Right hindlimb (tissue), 1 donor: Measurements from ENCODE around the gene DENND5A.
"Not testable (repeated sequence)": the region's sequence is repeated elsewhere in the genome, so short reads cannot be mapped to it uniquely, and the experiment has no call there.

Experiments used
- DNase-seq: peaks from one replicate; pipeline ENCODE4 v3.0.0-alpha.2; 2018

DENND5A gene

GRCh38 chr11:9172389-9172788 lies 92.8 kb downstream of the DENND5A start:
- no peak for DNase-seq

DNA sequence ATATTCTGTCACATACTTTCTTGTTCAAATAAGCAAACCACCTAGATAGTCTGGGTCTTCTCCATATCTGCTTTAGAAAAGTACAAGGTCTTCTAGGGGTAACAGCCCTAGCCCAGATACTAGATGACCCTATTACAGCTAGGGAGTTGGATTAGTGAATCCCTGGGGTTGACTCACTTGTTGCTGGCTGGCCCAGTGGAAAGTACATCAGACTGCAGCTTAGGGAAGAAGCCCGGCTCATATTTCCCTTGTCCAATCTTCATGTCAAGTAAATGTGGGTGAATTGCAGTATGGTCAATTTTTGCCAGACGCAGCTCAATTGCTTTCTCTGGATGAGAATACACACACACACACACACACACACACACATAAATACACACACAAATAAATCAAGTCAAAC lies 94.7 kb downstream of the DENND5A start:
- DNase-seq = no peak

DNA sequence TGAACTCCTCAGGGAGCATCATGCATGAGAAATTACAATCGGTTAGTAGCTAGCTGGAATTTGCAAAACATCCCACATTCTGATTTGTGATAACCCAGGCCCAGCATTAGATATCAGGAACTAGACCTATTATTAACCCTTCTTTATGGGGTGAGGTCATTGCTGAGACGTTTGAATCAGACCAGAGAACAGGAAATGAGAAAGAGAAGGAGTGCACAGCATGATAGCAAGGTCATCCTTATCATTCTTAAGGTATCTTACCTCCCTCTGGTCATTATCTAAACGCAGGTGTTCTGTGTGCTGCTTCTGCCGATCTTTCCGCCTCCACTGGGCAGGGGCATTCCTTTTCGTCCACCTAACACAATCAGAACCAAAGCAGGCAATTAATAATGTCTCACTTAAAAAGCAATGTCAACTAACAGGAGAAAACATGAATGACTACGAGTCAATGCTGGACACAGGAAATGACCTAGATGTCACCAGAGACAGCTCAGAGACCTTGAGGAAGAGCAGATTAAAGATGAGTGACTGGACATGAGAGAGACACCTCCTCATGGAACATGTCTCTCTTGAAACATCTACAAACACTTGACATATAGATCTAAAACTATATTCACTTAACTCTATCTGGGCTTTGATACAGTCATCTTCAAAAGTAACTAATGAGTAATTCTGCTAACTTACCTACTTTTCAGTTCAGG lies 95.4 kb downstream of the DENND5A start:
- no peak for DNase-seq

- DNase-seq = not testable (repeated sequence)
Observed at GRCh38 chr11:9161991-9162390, 103.2 kb downstream of the DENND5A start.

DNA sequence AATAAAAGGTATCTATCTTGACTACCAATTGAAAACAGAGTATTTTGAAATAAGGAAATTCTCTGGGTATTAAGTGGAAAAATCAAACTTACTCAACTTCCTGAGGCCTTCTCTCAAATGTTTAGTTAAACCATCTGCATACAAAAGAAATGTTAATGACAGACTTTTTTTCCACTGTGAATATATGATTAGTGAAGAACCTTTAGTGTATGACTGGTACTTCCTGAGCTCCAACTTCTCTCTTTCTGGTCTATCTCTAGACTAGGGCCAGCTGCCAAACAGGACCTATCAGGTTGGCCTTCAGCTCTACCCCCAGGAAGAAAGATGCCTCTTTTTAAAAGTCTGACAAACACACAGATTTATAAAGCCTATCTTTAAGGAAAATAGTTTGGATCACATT lies 105.0 kb downstream of the DENND5A start:
- DNase-seq = no peak

DNA sequence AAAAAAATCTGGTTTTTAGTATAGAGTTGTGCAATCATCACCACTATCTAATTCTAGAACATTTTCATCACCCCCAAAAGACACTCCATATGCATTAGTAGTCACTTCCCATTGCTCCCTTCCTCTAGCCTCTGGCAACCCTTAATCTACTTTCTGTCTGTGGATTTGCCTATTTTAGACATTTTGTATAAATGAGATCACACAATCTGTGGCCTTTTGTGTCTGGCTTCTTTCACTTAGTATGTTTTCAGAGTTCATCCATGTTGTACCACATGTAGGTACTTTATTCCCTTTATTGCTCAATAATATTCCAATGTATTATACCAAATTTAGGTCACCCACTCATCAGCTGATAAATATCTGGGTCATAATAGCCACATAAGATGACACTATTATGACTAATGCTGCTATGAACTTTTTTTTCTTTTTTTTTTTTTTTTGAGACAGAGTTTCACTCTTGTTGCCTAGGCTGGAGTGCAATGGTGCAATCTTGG lies 106.2 kb downstream of the DENND5A start:
- no peak for DNase-seq

- DNase-seq = no peak
Observed at GRCh38 chr11:9155930-9156329, 109.2 kb downstream of the DENND5A start.

DNA sequence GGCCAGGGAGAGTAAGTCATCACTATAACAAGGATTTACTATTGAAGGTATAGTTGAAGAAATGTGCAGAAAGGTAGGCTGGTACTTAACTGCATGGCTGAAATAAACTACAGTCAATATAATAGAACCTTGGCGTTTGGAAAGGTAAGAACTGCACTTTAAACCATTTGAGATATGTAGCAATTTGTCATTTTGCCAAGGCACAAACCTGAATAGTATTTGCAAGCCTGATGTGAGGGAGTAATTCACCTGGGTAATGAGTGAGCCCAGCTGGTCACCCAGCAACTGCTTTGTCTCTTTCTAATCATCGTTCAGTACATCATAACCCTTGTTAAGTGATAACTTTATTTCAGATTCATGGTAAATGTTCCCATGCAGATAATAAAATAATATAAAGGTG lies 111.5 kb downstream of the DENND5A start:
- DNase-seq = no peak

DNA sequence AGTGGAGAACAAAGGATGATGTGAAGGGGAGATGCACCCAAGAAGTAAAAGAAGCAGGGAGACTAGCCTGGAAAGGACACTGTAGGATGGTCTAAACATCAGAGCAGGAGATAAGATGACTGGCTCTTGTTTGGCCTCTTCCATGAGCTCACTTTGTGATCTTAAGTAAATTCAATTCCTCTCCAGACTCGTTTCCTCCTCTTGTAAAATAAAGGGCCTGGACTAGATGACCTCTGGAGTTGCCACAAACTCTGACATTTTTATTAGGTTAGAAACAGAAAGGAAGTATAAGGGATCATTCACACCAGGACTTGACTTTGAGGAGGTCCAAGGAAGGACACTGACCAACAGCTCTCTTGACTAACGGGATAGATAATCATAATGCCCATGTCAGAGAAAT lies 113.5 kb downstream of the DENND5A start:
- no peak for DNase-seq

DNA sequence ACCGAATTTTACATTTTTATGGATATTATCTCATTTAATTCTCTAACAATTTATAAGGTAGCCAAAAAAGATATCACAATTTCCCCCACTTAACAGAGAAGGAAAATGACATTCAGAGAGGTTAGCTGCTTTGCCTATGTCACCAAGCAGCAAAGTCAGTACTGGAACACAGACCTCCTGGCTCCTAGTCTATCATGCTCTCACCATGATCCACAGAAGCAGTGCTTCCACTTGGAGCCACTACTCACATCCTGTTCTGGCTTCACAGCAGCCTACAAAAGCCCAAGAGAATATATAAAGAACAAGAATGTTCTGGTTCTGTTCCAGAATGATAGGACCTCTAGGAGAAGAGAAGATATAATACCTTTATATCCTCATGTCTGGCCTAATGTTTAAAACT lies 114.2 kb downstream of the DENND5A start:
- no peak for DNase-seq

DNA sequence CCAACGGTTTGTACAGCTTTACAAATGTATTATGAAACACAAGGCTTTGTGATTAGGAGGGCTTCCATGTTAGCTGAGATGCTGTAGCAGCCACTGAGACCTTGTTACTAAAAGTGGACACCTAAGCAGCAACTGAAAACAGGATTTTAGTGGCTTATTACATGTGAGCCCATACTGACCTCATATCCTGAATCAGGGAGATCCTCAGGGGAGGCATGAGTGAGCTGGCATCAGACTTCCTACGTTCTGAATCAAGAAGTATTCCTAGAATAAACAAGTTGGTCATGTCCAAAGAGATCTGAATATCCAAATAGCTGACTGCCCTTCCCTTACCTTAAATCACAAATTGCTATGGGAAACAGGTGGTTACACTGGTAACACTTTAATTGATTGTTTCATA lies 114.6 kb downstream of the DENND5A start:
- DNase-seq = no peak

GRCh38 chr11:9148727-9149126 lies 116.4 kb downstream of the DENND5A start:
- no peak for DNase-seq

GRCh38 chr11:9148035-9148434 lies 117.1 kb downstream of the DENND5A start:
- no peak for DNase-seq

GRCh38 chr11:9146477-9146876 lies 118.7 kb downstream of the DENND5A start:
- DNase-seq = no peak

GRCh38 chr11:9145283-9145682 lies 119.9 kb downstream of the DENND5A start:
- no peak for DNase-seq

DNA sequence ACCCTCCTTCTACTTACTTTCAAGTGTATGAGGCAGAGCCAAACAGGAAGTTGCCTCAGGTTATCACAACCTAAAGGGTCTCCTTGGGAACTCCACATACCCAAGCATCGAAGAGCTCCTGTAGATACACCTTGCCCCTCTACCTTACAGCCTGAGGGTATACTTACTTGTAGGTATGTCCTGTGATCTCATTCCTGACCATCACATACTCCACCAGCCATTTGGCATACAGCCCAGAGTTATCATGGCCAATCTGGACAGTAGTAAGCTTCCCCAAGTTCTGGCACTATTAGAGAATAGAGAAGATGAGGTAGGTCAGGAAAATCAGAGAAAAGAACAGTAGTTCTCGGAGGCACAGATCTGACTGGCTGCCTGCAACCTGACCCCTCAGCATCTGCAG lies 120.3 kb downstream of the DENND5A start:
- no peak for DNase-seq

- no peak for DNase-seq
Observed at GRCh38 chr11:9143721-9144120, 121.4 kb downstream of the DENND5A start.

DNA sequence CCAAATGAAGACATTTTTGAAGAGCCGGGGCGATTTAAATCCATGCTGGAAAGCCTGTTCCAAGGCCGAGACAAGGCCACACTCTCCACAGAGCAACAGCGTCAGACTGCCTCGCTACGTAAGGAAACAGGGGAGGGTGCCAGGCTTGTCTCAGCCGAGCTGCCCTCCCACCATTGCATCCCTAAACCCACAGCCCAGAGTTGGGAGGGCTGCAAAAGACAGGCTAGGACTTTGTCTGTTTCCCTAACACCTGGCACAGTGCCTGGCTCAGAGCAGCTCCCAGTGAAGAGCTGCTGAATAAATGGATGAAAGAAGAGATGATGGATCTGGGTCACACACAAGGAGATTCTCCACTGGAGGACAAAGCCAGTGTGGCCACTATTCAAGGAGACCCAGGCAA lies 122.4 kb downstream of the DENND5A start:
- DNase-seq = no peak

DNA sequence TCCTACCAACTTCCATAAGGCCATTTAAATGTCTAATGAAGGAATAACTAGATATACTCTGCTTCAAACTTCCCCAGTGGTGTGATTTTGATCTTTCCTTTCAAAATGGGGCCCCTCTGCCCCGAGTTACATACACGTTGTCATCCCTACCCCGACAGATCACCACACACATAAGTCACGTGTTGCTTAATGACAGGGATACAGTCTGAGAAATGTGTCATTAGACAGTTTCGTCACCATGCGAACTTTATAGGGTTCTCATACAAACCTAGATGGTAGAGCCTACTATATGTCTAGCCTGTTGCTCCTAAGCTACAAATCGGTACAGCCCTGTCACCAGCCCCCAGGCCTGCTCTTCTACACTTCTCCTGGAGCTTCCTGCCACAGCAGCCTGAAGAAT lies 124.0 kb downstream of the DENND5A start:
- no peak for DNase-seq

DNA sequence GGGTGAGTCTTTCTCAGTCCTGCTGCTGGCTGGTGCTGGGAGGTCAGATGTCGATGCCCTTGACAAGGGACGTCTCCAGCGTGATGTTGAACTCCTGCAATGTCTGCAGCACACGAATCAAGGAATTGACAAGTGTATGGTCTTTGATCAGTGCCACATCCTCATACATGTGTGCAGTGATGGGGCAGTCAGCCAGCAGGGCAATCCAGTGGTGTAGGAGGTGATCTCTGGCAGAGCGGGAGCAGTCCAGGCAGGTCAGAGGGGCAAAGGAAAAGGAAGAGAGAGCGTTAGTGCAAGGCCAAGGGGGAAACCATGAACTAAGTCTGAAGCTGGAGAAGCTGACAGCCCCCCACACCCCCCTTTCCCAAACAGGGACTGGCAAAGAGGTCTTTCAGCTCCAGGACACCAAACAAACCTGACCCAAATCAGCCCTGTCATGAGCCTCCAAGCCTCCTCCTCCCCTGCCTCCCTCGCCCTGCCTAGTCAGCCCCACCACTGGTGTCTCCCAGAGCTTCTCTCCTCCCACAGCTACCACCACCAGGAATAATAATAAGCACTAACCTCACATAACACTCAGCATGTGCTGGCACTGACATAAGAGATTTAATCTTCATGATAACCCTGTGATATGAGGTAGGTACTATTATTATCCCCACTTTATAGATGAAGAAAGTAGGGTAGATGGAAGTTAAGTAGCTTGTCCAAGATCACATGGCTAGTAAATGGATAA lies 125.4 kb downstream of the DENND5A start:
- no peak for DNase-seq

DNA sequence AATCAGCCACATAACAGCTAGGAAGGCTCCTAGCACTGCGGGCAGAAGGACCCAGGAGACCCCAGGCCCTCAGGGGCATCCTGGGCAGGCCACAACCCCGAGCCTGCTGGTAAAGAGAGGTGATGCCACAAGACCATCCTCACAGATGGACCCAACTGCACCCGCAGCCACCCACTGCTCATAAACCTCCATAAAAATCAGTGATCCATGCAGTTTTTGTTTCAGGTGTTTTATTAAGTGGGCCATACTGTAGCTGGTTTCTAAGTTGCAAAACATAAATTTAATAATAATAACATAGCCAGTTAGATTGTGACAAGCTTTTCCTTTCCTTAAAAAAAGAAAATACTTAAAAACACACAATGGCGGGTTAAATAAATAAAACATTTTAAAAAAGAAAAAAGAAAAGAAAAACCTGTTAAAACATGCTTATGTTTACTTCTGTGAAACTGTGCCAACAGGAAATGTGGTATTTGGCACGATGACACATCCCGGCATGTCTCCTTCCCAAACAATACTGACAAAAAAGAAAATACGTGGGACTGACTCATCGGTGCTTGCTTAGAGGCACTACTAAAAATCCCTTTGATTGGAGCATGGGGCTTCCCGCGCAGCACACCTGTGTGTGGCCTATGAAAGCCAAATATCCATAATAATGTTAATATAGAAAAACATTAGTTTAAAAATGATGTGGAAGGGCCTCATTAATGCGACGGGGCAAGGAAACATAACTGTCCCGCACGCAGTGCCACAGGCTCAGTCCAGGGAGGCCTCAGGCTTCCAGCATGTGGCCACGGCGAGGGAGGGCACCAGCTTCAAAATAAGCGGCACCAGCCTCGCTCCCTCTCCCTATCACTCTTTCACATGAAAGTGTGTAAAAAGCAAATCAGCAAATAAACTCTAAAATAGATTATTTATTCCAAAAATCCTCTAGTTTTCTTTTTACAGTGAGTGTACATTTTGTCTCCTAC lies 126.3 kb downstream of the DENND5A start:
- no peak for DNase-seq

DNA sequence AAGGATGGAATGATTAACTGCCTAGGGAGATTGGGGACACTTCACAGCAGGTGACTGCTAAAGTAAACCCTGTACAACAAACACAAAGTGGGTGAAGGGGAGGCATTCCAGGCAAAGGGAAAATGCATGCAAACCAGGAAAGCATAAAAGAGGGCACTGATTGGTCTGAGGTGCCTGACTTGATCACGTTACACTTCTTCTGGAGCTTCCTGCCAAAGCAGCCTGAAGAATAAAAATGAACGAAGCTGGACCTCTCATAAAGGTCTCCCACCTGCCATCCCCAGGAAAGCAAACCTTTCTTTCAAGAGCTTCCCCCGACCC lies 127.1 kb downstream of the DENND5A start:
- no peak for DNase-seq
